ENCODE data around the gene SLC6A18. TPM values are rescaled to one million over a fixed set of nuclear protein-coding genes. Genes with fewer than 3 reads are reported as not detected.

SLC6A18 gene
- total RNA-seq (2021; ENCODE audit: unreplicated experiment) (not detected), Bru-seq, nascent RNA (not detected), BruChase-seq, experiment 1, labeled RNA remaining after a 2-hour chase (not detected), BruChase-seq, experiment 2, labeled RNA remaining after a 6-hour chase (not detected)
- not detected for polyA plus RNA-seq (2012; ENCODE audit: insufficient read length)
- long read RNA-seq: 0 reads

- POLR2A ChIA-PET: no interaction called here
- no peak within 1 kb of the TSS for H3K27ac ChIP-seq (ENCODE audit: low read length)
- in situ Hi-C loops (cut with HindIII; ENCODE audit: low pct_unique_long_range_greater_than_20kb, low sequenced_read_pairs) (no loop called here), intact Hi-C loops (cut with micrococcal nuclease; ENCODE audit: unreplicated experiment) (no loop called here)
- no peaks in the 10 kb centered on the region for H3K27me3 ChIP-seq (ENCODE audit: control insufficient read depth, insufficient read depth, low read length)
- no peak for ATAC-seq
- TF ChIP-seq REST (IDR thresholded peaks at IDR 0.05; ENCODE audit: insufficient read depth in 1 of 2, low read depth in 2 of 2, low read length in 1 of 2) (no peak), POLR2AphosphoS5 (IDR thresholded peaks at IDR 0.05; ENCODE audit: low read depth, low read length) (no peak), SIN3A (IDR thresholded peaks at IDR 0.05; ENCODE audit: borderline replicate concordance, insufficient read depth, low read depth, low read length) (no peak), CTCF (IDR thresholded peaks at IDR 0.05) (no peak), TCF7L2 (IDR thresholded peaks at IDR 0.05; ENCODE audit: low read depth, low read length) (no peak)
- no peaks in the 10 kb centered on the region for H3K9me3 ChIP-seq (ENCODE audit: control insufficient read depth, insufficient read depth, low read depth, low read length)
- CTCF ChIA-PET: no interaction called here
- H3K4me3 ChIP-seq (ENCODE audit: low read depth in 2 of 2, low read length in 2 of 2): no peak within 1 kb of the TSS
- DNase-seq (ENCODE audit: low read depth, low spot score): no peak
- no peaks in the 10 kb centered on the region for H3K36me3 ChIP-seq (ENCODE audit: control insufficient read depth, insufficient read depth, low read length)
- peaks cover 4% of the 10 kb centered on the region for H3K4me1 ChIP-seq (ENCODE audit: control insufficient read depth, insufficient read depth, low read length)
- BruUV-seq (replicated peaks): no TSS peak
Observed at GRCh38 chr5:1225081-1225480, at the start of gene SLC6A18. Gene SLC6A18 (plus strand): TSS chr5:1225381. CDS start chr5:1225478, 97 bp downstream.

GRCh38 chr5:1175801-1176472 is 49.2 kb upstream of the SLC6A18 start:
- Histone ChIP-seq H3K36me3 (ENCODE audit: control insufficient read depth, insufficient read depth, low read length) (no peaks in the 10 kb centered on the region), H3K27me3 (ENCODE audit: control insufficient read depth, insufficient read depth, low read length) (no peaks in the 10 kb centered on the region), H3K9me3 (ENCODE audit: control insufficient read depth, insufficient read depth, low read depth, low read length) (no peaks in the 10 kb centered on the region), H3K4me3 (ENCODE audit: low read depth in 2 of 2, low read length in 2 of 2) (no peak overlapping the region), H3K27ac (ENCODE audit: low read length) (no peak overlapping the region), H3K4me1 (ENCODE audit: control insufficient read depth, insufficient read depth, low read length) (peaks cover 4% of the 10 kb centered on the region)
- intact Hi-C loops (cut with micrococcal nuclease; ENCODE audit: unreplicated experiment): loop anchor here (10.0 kb wide), 1 partner anchor 469 kb away; no protein-coding TSS in a partner anchor
- in situ Hi-C loops (cut with HindIII; ENCODE audit: low pct_unique_long_range_greater_than_20kb, low sequenced_read_pairs): no loop called here
- TF ChIP-seq TCF7L2 (IDR thresholded peaks at IDR 0.05; ENCODE audit: low read depth, low read length) (no peak), SIN3A (IDR thresholded peaks at IDR 0.05; ENCODE audit: borderline replicate concordance, insufficient read depth, low read depth, low read length) (no peak), CTCF (IDR thresholded peaks at IDR 0.05) (no peak), REST (IDR thresholded peaks at IDR 0.05; ENCODE audit: insufficient read depth in 1 of 2, low read depth in 2 of 2, low read length in 1 of 2) (no peak), POLR2AphosphoS5 (IDR thresholded peaks at IDR 0.05; ENCODE audit: low read depth, low read length) (no peak)
- no TSS peak for BruUV-seq (replicated peaks)
- CTCF ChIA-PET: no interaction called here
- ATAC-seq (no peak), DNase-seq (ENCODE audit: low read depth, low spot score) (no peak)
- POLR2A ChIA-PET: interaction anchor here (0.6 kb wide), 1 partner anchor 35 kb away, joined by 3 read pairs; no protein-coding TSS in a partner anchor

Data from Panc1 (cell line).